GM19239 (cell line): Measurements from ENCODE around the gene HEXA.
"Not testable (repeated sequence)": the region's sequence is repeated elsewhere in the genome, so short reads cannot be mapped to it uniquely, and the experiment has no call there.

Experiments
- DNase-seq: peaks from one replicate; pipeline ENCODE4 v3.0.0; 2011; ENCODE audit warnings: low spot score; ENCODE audit not compliant: insufficient read length
- FAIRE-seq: peaks from 2 replicates; lab custom pipeline; 2011; peaks lifted over from hg19 to GRCh38; lab: Jason Lieb, UNC

Gene HEXA

DNA sequence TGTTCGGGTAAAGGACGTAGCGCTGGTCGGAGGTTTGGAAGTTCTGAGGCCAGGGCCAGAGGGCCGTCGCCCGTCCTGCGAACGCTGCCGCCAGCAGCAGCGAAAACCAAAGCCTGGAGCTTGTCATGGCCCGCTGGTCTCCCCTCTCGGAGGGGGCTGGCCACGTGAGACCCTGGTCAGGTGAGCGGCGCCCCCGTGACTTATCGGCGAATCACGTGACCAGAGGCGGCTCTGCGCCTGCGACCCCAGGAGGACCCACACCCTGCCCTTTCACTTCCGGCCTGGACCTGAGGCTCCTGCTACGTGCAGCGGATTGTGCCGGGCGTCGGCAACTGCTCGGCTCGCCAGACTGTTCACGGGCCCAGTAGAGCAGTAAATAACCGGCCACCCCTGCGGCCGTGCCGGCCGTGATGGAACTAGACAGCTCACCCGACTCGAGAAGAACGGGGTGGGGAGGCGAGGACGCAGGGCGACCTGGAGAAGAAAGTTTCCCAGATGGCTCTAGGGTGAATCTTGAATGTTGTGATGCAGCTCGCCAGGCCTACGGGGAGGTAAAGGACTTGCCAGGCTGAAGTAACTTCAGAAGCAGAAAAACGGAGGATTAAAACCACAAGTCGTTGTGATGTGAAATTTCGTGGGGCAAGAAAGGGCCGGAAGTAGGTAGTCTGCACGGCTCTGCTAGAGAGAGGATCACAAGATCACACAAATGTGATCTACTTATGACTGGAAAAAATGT, at the start of gene HEXA:
TSS of gene HEXA (minus strand) at position 169 of the 736 bp plus-strand sequence. CDS start at position 127, 42 bp downstream.
- DNase-seq: peak; percentile 78
- peak; percentile 91 for FAIRE-seq

- DNase-seq (no peak), FAIRE-seq (no peak)
Measured at GRCh38 chr15:72423256-72423655, 47.4 kb upstream of the HEXA start.

GRCh38 chr15:72421484-72421883, 45.7 kb upstream of the HEXA start:
- FAIRE-seq (no peak), DNase-seq (no peak)

DNA sequence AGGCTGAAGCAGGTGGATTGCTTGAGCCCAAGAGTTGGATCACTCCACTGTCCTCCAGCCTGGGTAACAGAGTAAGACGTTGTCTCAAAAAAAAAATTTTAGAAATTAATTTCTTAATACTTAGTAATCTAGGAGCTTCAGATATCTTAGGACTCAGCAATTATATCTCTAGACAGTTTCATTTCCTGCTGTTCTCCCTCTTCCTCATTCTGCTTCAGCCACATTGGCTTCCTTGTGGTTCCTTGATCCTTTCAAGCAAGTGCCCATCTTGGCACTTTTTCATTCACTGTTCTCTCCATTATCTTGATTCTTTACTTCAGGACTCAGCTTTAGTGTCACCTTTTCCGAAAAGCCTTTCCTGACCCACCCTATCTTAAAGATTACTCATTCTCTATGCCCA, 44.8 kb upstream of the HEXA start:
- no peak for DNase-seq
- no peak for FAIRE-seq

DNA sequence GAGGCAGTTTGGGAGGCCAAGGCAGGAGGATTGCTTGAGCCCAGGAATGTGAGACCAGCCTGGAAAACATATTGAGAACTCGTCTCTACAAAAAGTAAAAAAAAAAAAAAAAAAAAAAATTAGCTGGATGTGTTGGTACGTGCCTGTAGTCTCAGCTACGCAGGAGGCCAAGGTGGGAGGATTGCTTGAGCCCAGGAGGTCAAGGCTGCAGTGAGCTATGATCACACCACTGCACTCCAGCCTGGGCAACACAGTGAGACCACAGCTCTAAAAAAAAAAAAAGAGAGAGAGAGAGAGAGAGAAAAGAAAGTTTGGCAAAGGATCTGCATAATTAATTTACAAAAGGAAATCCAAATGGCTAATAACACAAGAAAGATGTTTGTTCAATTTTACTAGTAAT, 44.0 kb upstream of the HEXA start:
- DNase-seq, FAIRE-seq: not testable (repeated sequence)

GRCh38 chr15:72415304-72415703, 39.5 kb upstream of the HEXA start:
- no peak for DNase-seq
- FAIRE-seq: no peak

DNA sequence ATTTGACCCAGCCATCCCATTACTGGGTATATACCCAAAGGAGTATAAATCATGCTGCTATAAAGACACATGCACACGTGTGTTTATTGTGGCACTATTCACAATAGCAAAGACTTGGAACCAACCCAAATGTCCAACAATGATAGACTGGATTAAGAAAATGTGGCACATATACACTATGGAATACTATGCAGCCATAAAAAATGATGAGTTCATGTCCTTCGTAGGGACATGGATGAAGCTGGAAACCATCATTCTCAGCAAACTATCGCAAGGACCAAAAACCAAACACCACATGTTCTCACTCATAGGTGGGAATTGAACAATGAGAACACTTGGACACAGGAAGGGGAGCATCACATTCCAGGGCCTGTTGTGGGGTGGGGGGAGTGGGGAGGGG, 37.5 kb upstream of the HEXA start:
- not testable (repeated sequence) for DNase-seq, FAIRE-seq

DNA sequence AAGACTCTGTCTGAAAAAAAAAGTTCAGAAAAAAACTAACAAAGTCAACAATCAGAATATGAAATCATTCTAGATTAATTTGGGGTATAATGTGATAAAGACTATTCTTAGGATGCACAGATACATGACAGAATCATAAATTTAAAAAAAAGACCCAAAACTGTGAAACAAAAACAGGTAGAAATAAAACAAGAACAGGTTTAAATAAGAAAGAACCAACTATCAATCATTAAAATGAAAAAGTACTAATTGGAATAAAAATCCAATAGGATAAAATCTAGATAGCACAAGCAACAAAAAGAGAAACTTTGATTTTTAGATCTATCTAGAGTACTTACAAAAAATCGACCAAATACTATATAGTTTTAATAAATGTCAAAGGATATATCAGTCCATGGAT, 35.7 kb upstream of the HEXA start:
- no peak for DNase-seq
- FAIRE-seq: no peak

GRCh38 chr15:72411111-72411510, 35.3 kb upstream of the HEXA start:
- FAIRE-seq (no peak), DNase-seq (no peak)

GRCh38 chr15:72406936-72407335, 31.1 kb upstream of the HEXA start:
- DNase-seq (no peak), FAIRE-seq (no peak)

DNA sequence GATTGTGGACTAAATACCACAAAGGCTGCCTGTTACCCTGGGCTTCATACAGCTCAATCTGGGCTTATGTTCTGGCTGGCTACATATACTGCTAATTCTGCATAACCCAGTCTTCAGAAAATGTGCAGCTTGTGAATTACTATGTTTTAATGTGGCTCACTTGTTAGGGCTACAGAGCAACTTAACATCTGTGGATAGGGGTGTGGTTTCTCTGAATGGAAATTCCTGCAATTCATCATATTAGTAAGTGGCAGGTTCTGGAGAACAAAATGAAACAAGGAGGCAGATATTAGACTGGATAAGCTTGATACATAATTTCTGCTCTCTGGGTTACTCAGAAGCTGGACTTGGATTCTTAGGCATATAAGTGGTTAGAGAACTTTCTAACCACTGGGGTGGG, 29.0 kb upstream of the HEXA start:
- DNase-seq (no peak), FAIRE-seq (no peak)

GRCh38 chr15:72404356-72404755, 28.5 kb upstream of the HEXA start:
- no peak for DNase-seq
- FAIRE-seq: no peak

DNA sequence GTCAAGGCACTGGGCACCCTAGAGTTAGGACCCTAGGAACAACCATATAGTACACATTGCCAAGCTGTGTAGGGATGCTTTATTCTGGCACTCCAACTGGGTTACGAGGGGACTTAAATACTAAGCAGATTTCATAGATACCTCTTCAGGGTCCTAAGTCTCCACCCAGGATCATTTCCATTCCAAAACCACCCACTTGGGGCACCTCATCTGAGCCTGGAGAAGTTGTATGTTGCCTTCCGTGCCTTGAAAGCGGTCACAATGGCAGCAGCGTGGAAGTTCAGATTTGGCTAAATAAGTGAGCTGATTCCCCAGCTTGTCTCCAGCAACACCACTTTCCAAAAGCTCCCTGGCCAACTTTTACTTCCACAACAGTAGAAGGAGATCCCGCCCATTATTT, 26.9 kb upstream of the HEXA start:
- FAIRE-seq: no peak
- no peak for DNase-seq

DNA sequence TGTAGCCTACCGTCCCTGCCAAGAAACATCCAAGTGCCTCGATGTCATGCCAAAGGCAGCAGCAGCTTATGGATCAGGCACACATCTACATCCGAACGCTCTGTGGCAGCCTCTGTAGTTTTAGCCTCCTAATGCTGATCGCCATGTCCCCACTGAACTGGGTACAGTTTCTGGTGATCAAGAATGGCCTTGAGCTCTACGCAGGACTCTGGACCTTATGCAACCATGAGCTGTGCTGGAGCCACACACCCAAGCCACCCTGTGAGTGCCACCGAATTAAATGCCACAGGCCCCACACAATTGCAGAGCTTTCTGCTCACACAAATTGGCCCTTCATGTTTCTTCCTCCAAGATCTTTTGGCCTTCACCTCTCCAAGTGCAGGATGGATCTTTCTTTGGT, 22.8 kb upstream of the HEXA start:
- FAIRE-seq (no peak), DNase-seq (no peak)

- DNase-seq (no peak), FAIRE-seq (no peak)
Measured at GRCh38 chr15:72397796-72398588, 22.2 kb upstream of the HEXA start, which contains the start of gene TMEM202. Gene TMEM202 (plus strand): TSS chr15:72398305. CDS start chr15:72398327, 22 bp downstream.

GRCh38 chr15:72396331-72396730, 20.5 kb upstream of the HEXA start:
- not testable (repeated sequence) for DNase-seq, FAIRE-seq

GRCh38 chr15:72389231-72389630, 13.4 kb upstream of the HEXA start:
- no peak for DNase-seq

GRCh38 chr15:72387741-72388140, 11.9 kb upstream of the HEXA start:
- DNase-seq (no peak), FAIRE-seq (no peak)

More at GRCh38 chr15:72389231-72389630, 13.4 kb upstream of the HEXA start:
- FAIRE-seq: no peak

DNA sequence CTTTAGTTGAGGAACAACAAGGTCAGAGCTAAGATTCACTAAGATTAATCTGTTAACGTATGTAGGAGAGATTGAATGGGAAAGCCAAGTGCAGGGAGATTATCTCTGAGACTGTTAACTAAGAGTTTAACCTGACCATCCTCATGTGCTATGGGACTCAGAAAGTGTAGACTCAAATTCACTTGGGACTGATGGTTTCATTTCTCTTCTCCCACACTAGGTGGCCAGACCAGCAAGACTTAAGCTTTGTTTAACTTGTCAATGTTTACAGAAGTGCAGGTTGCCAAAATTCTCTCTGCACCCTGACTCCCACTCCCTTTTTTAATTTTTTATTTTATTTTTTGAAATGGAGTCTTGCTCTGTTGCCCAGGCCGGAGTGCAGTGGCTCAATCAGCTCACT, 6.3 kb upstream of the HEXA start:
- FAIRE-seq (no peak), DNase-seq (no peak)

DNA sequence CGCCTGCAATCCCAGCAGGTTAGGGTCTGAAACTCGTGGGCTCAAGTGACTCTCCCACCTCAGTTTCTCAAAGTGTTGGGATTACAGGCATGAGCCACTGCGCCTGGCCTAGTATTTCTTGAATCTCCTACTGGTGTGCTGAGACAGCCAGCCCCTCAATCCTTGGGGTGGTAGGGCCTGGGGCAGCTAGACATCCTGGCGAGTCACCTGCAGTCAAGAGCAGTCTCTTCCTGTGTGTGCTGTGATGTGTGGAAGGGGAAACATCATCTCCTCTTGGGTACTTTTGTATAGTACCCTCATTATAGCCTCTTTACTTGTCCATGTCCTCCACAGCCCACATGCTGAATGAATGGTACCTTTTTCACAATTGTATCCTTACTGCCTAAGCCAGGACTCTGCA, 4.9 kb upstream of the HEXA start:
- FAIRE-seq: no peak

GRCh38 chr15:72379856-72380430, 4.1 kb upstream of the HEXA start:
- DNase-seq (no peak), FAIRE-seq (no peak)

More for the DNA sequence above, 4.9 kb upstream of the HEXA start:
- no peak for DNase-seq
